Endothelial cell of umbilical vein (primary cell): Measurements from ENCODE around the gene ROCK2. TPM values are rescaled to one million over a fixed set of nuclear protein-coding genes. Genes with fewer than 3 reads are reported as not detected.

Experiments used
- BruUV-seq: library from RNA; stranded (reverse); fragments of 400-500 nt; replicated peaks from 2 replicates; lab custom pipeline; 2021; lab: Mats Ljungman, UMichigan
- CTCF ChIA-PET: fragments of 300-600, 350-600 bp; sonication (Branson Sonifier 250); formaldehyde crosslinking; loops from one replicate; lab custom pipeline; 2021; ENCODE audit warnings: antibody characterized with exemption, inconsistent platforms; lab: Charles Lee
- POLR2A ChIA-PET: fragments of 300-600, 350-600 bp; sonication (Branson Sonifier 250); formaldehyde crosslinking; loops from one replicate; lab custom pipeline; 2021; ENCODE audit warnings: antibody characterized with exemption, inconsistent platforms; lab: Charles Lee
- DNase-seq: peaks from one replicate; pipeline ENCODE4 v3.0.0-alpha.2; 2011; ENCODE audit warnings: low read depth, low spot score
- FAIRE-seq: peaks from 2 replicates; lab custom pipeline; 2011; peaks lifted over from hg19 to GRCh38; lab: Jason Lieb, UNC
- H2AFZ ChIP-seq: 2 replicates; pipeline ENCODE4 v1.6.0; 2012; ENCODE audit warnings: low read depth, low read length, control low read depth, inconsistent platforms
- H3K27ac ChIP-seq: 2 replicates; pipeline ENCODE4 v1.5.1; 2011; ENCODE audit warnings: low read depth, mild to moderate bottlenecking, control low read depth, low read length, moderate library complexity; ENCODE audit not compliant: insufficient read depth
- H3K27me3 ChIP-seq, 2 experiments: 2 replicates each; pipeline versions ENCODE4 v1.6.0 to v1.6.1; 2011; ENCODE audit warnings: low read length in 2 of 2, mixed read lengths in 1 of 2; ENCODE audit not compliant: control insufficient read depth in 2 of 2, insufficient read depth in 2 of 2
- H3K36me3 ChIP-seq, 2 experiments: 2 replicates in 1 of 2; 3 replicates in 1 of 2; pipeline ENCODE4 v1.5.1; 2011; ENCODE audit warnings: low read length in 2 of 2, mild to moderate bottlenecking in 1 of 2, moderate library complexity in 1 of 2; ENCODE audit not compliant: control insufficient read depth in 2 of 2, insufficient read depth in 2 of 2; ENCODE audit errors: extremely low read depth in 1 of 2
- H3K4me1 ChIP-seq: 3 replicates; pipeline ENCODE4 v1.5.1; 2011; ENCODE audit warnings: mild to moderate bottlenecking, low read length; ENCODE audit not compliant: control insufficient read depth, insufficient read depth; ENCODE audit errors: extremely low read depth
- H3K4me2 ChIP-seq: 2 replicates; pipeline ENCODE4 v1.6.1; 2011; ENCODE audit warnings: low read length, control low read depth, mixed read lengths; ENCODE audit not compliant: insufficient read depth
- H3K4me3 ChIP-seq, 3 experiments: fragments of 200-600 bp in 1 of 3; sonication (generic), shearing (Covaris generic) in 1 of 3; replicated peaks in 1 of 3; 2 replicates each; pipeline ENCODE4 v1.5.1; 2011 to 2016; ENCODE audit warnings: control low read depth in 3 of 3, low read length in 3 of 3, mild to moderate bottlenecking in 2 of 3, inconsistent platforms in 1 of 3, low read depth in 1 of 3, moderate library complexity in 1 of 3; ENCODE audit not compliant: insufficient read depth in 1 of 3
- H3K79me2 ChIP-seq: 2 replicates; pipeline ENCODE4 v1.6.0; 2012; ENCODE audit warnings: low read length, inconsistent platforms; ENCODE audit not compliant: control insufficient read depth, insufficient read depth
- H3K9ac ChIP-seq: replicated peaks from 2 replicates; pipeline ENCODE3; 2011; ENCODE audit warnings: low read length, control low read depth; ENCODE audit not compliant: insufficient read depth; ENCODE audit errors: extremely low read depth
- H3K9me1 ChIP-seq: replicated peaks from 3 replicates; pipeline ENCODE4 v1.6.0; 2011; ENCODE audit warnings: mild to moderate bottlenecking, low read length; ENCODE audit not compliant: control insufficient read depth, insufficient read depth; ENCODE audit errors: extremely low read depth
- H3K9me3 ChIP-seq: replicated peaks from 2 replicates; pipeline ENCODE4 v1.5.1; 2012; ENCODE audit warnings: low read length, inconsistent platforms; ENCODE audit not compliant: control insufficient read depth, insufficient read depth
- H4K20me1 ChIP-seq: replicated peaks from 2 replicates; pipeline ENCODE3; 2011; ENCODE audit warnings: mild to moderate bottlenecking, low read length; ENCODE audit not compliant: control insufficient read depth, insufficient read depth; ENCODE audit errors: extremely low read depth
- CTCF ChIP-seq, 2 donors: IDR thresholded peaks; 1 replicate in 1 of 2; 2 replicates in 1 of 2; pipeline ENCODE4 v1.5.1; 2011; ENCODE audit warnings: low read length in 2 of 2, mild to moderate bottlenecking in 2 of 2, moderate library complexity in 2 of 2, control low read depth in 1 of 2, inconsistent platforms in 1 of 2, low read depth in 1 of 2; ENCODE audit not compliant: insufficient read depth in 1 of 2; ENCODE audit errors: extremely low read depth in 1 of 2
- EZH2 ChIP-seq: IDR thresholded peaks from 2 replicates; pipeline ENCODE4 v1.6.1; 2012; ENCODE audit warnings: borderline replicate concordance, low read depth, mild to moderate bottlenecking, moderate library complexity, low read length, inconsistent platforms; ENCODE audit not compliant: severe bottlenecking
- FOS ChIP-seq: IDR thresholded peaks from 2 replicates; pipeline ENCODE4 v1.6.1; 2011; ENCODE audit warnings: mild to moderate bottlenecking, low read length, moderate library complexity, borderline replicate concordance; ENCODE audit not compliant: insufficient read depth
- GATA2 ChIP-seq: IDR thresholded peaks from 2 replicates; pipeline ENCODE4 v1.7.0; 2011; ENCODE audit warnings: low read depth, mild to moderate bottlenecking, moderate library complexity, mixed read lengths, low read length; ENCODE audit not compliant: insufficient read length, insufficient read depth
- JUN ChIP-seq: IDR thresholded peaks from 2 replicates; pipeline ENCODE4 v1.6.1; 2011; ENCODE audit warnings: borderline replicate concordance, low read depth; ENCODE audit not compliant: insufficient read length, insufficient read depth
- MAX ChIP-seq: IDR thresholded peaks from 2 replicates; pipeline ENCODE4 v1.6.1; 2011; ENCODE audit not compliant: insufficient read depth, insufficient read length
- MYC ChIP-seq: IDR thresholded peaks from one replicate; pipeline ENCODE4 v1.6.1; 2011; ENCODE audit warnings: mild to moderate bottlenecking, low read depth, low read length
- POLR2A ChIP-seq: IDR thresholded peaks from 2 replicates; pipeline ENCODE4 v1.6.1; 2012; ENCODE audit warnings: low read depth, mild to moderate bottlenecking, control low read depth, low read length
- POLR2AphosphoS5 ChIP-seq: IDR thresholded peaks from 2 replicates; pipeline ENCODE4 v1.6.1; 2012; ENCODE audit warnings: low read depth, mild to moderate bottlenecking, control low read depth, low read length, moderate library complexity; ENCODE audit not compliant: insufficient read depth
- dilution Hi-C: fragments of 300-500 bp; cut with MboI; formaldehyde crosslinking; loops from one replicate; pipeline ENCODE4 v1.15.0; 2019; ENCODE audit warnings: low sequenced_read_pairs; ENCODE audit not compliant: extremely low pct_ligation_motif_present
- intact Hi-C: fragments of 100-400 bp; cut with micrococcal nuclease; formaldehyde crosslinking; loops from one replicate; pipeline ENCODE4 v1.10.0; 2022
- polyA plus RNA-seq, 4 experiments: library from polyadenylated mRNA; depleted of rRNA in 3 of 4; stranded (reverse) in 3 of 4; unstranded in 1 of 4; fragments of >200 nt; gene quantifications; 2 replicates each; pipeline versions ENCODE4 v1.2.1 to v1.2.3, GENCODE V29; 2011 to 2012; ENCODE audit warnings: missing spikeins in 1 of 4
- total RNA-seq: library from RNA; stranded (reverse); gene quantifications from 2 replicates; pipeline ENCODE4 v1.2.3, GENCODE V29; 2021

ROCK2 gene
- total and polyA plus RNA-seq, 2 donors (not counting 3 experiments of a cell fraction or from before 2014, with no cell fraction given): 5.2 to 56.5 TPM

GRCh38 chr2:11347403-11347959 is 3.0 kb upstream of the ROCK2 start:
- FAIRE-seq (no peak), DNase-seq (no peak)
- H3K9ac ChIP-seq: no peak overlapping the region
- intact Hi-C loops (no loop called here), dilution Hi-C loops (no loop called here)
- peaks cover 2 to 3% of the 10 kb centered on the region in 2 experiments for H3K27me3 ChIP-seq
- no peak overlapping the region for H3K4me2 ChIP-seq
- no peaks in the 10 kb centered on the region for H4K20me1 ChIP-seq
- no peak overlapping the region for H2AFZ ChIP-seq
- ChIA-PET CTCF (interaction anchor here (1.6 kb wide), 1 partner anchor 64 kb away, joined by 6 read pairs; no protein-coding TSS in a partner anchor), POLR2A (no interaction called here)
- H3K9me3 ChIP-seq: no peaks in the 10 kb centered on the region
- peaks cover 17% of the 10 kb centered on the region for H3K79me2 ChIP-seq
- no peaks in the 10 kb centered on the region for H3K36me3 ChIP-seq
- H3K4me3 ChIP-seq: no peak overlapping the region
- TF ChIP-seq MYC: no peak
- TF ChIP-seq FOS: no peak
- no peak for TF ChIP-seq EZH2
- no peak for TF ChIP-seq JUN
- no peak for TF ChIP-seq POLR2AphosphoS5
- TF ChIP-seq MAX: no peak
- no peak for TF ChIP-seq GATA2
- no peak for TF ChIP-seq CTCF (IDR thresholded peaks at IDR 0.05; ENCODE audit: extremely low read depth in 1 of 2, insufficient read depth in 1 of 2, low read depth in 1 of 2, low read length in 2 of 2)
- no peak for TF ChIP-seq POLR2A
- H3K4me1 ChIP-seq: peaks cover 13% of the 10 kb centered on the region
- no peak overlapping the region for H3K27ac ChIP-seq
- BruUV-seq: no TSS peak
- H3K9me1 ChIP-seq: no peaks in the 10 kb centered on the region
